Central memory CD4-positive, alpha-beta T cell (primary cell): ENCODE results near the gene SLC22A23.
A peak's percentile ranks its signal among the peaks of the same experiment; 100 is the strongest.

Experiments used
- DNase-seq: peaks from one replicate; pipeline ENCODE4 v3.0.0; 2022
- total RNA-seq, 3 experiments: gene quantifications; one replicate each; lab custom pipeline; 2026; lab: John Stamatoyannopoulos, UW

The SLC22A23 gene
- total RNA-seq: 1.8 to 48.6 (median 20.1) reads per million in 3 experiments

GRCh38 chr6:3456898-3457709 lies at the start of gene SLC22A23:
Gene SLC22A23 (minus strand): TSS chr6:3457050. CDS start chr6:3456559, 491 bp downstream.
- peak; percentile 63 for DNase-seq

GRCh38 chr6:3506200-3506599 lies 49.4 kb upstream of the SLC22A23 start:
- DNase-seq: no peak

GRCh38 chr6:3504938-3505805 lies 48.3 kb upstream of the SLC22A23 start:
- no peak for DNase-seq

- DNase-seq: no peak
These were observed 47.5 kb upstream of the SLC22A23 start for GRCh38 chr6:3504354-3504753.

GRCh38 chr6:3501826-3502500 lies 45.1 kb upstream of the SLC22A23 start:
- DNase-seq: no peak

GRCh38 chr6:3500262-3501014 lies 43.6 kb upstream of the SLC22A23 start:
- no peak for DNase-seq

GRCh38 chr6:3499603-3500002 lies 42.8 kb upstream of the SLC22A23 start:
- DNase-seq: no peak

GRCh38 chr6:3496395-3496794 lies 39.5 kb upstream of the SLC22A23 start:
- no peak for DNase-seq

GRCh38 chr6:3494391-3495100 lies 37.7 kb upstream of the SLC22A23 start:
- no peak for DNase-seq

- DNase-seq: no peak
These were observed 33.8 kb upstream of the SLC22A23 start for GRCh38 chr6:3490625-3490980.

GRCh38 chr6:3489961-3490624 lies 33.2 kb upstream of the SLC22A23 start:
- DNase-seq: no peak

GRCh38 chr6:3489027-3489757 lies 32.3 kb upstream of the SLC22A23 start:
- DNase-seq: no peak

GRCh38 chr6:3484946-3485345 lies 28.1 kb upstream of the SLC22A23 start:
- no peak for DNase-seq

- DNase-seq: no peak
These were observed 27.3 kb upstream of the SLC22A23 start for GRCh38 chr6:3484192-3484591.

GRCh38 chr6:3483675-3484074 lies 26.8 kb upstream of the SLC22A23 start:
- DNase-seq: no peak

- no peak for DNase-seq
These were observed 26.0 kb upstream of the SLC22A23 start for GRCh38 chr6:3482869-3483268.

GRCh38 chr6:3481640-3482039 lies 24.8 kb upstream of the SLC22A23 start:
- DNase-seq: no peak

GRCh38 chr6:3480009-3480408 lies 23.2 kb upstream of the SLC22A23 start:
- DNase-seq: no peak

- DNase-seq: no peak
These were observed 16.9 kb upstream of the SLC22A23 start for GRCh38 chr6:3473773-3474172.

GRCh38 chr6:3471711-3472110 lies 14.9 kb upstream of the SLC22A23 start:
- no peak for DNase-seq

GRCh38 chr6:3471286-3471685 lies 14.4 kb upstream of the SLC22A23 start:
- DNase-seq: no peak
